SK-N-SH (cell line): ENCODE results near the gene SLF2. TPM values are rescaled to one million over a fixed set of nuclear protein-coding genes. Genes with fewer than 3 reads are reported as not detected.

Experiments used
- CTCF ChIA-PET: fragments of 300-600, 350-600 bp; formaldehyde crosslinking; extraction: SDS; loops from one replicate; lab custom pipeline; 2021; lab: Yijun Ruan, JAX
- POLR2A ChIA-PET: fragments of 350-600 bp; sonication (Branson Sonifier 250); formaldehyde crosslinking; extraction: SDS; loops from one replicate; lab custom pipeline; 2020; ENCODE audit warnings: antibody characterized with exemption, inconsistent platforms; lab: Yijun Ruan, JAX
- DNase-seq: peaks from one replicate; pipeline ENCODE4 v3.0.0; 2012
- H2AFZ ChIP-seq: fragments of 200-600 bp; sonication (generic); 2 replicates; pipeline ENCODE4 v1.8.1; 2016; ENCODE audit warnings: antibody characterized with exemption, mild to moderate bottlenecking, low read depth
- H3F3A ChIP-seq: fragments of 200-600 bp; sonication (generic); replicated peaks from 2 replicates; pipeline ENCODE3; 2016; ENCODE audit warnings: antibody characterized with exemption, mild to moderate bottlenecking; ENCODE audit not compliant: insufficient read depth
- H3K27ac ChIP-seq, 2 experiments: fragments of 200-500 bp in 1 of 2; fragments of 200-600 bp in 1 of 2; sonication (Bioruptor generic) in 1 of 2; sonication (generic), shearing (Covaris generic) in 1 of 2; 2 replicates each; pipeline versions ENCODE4 v1.5.1 to v1.6.1; 2014 to 2016; ENCODE audit warnings: low read depth in 2 of 2, inconsistent platforms in 1 of 2, low read length in 1 of 2, mild to moderate bottlenecking in 1 of 2, mixed read lengths in 1 of 2
- H3K27me3 ChIP-seq: fragments of 200-600 bp; sonication (generic), shearing (Covaris generic); 2 replicates; pipeline ENCODE4 v1.6.1; 2016; ENCODE audit warnings: mixed run types; ENCODE audit not compliant: insufficient read depth
- H3K36me3 ChIP-seq, 2 experiments: fragments of 200-500 bp in 1 of 2; fragments of 200-600 bp in 1 of 2; sonication (Bioruptor generic) in 1 of 2; sonication (generic) in 1 of 2; replicated peaks in 1 of 2; 2 replicates each; pipeline versions ENCODE3 to v1.5.1; 2014 to 2016; ENCODE audit warnings: low read length in 1 of 2, mild to moderate bottlenecking in 1 of 2; ENCODE audit not compliant: insufficient read depth in 2 of 2, control insufficient read depth in 1 of 2
- H3K4me1 ChIP-seq, 2 experiments: fragments of 200-500 bp in 1 of 2; fragments of 200-600 bp in 1 of 2; sonication (Bioruptor generic) in 1 of 2; sonication (generic), shearing (Covaris generic) in 1 of 2; 2 replicates each; pipeline versions ENCODE4 v1.5.1 to v1.6.1; 2014 to 2016; ENCODE audit warnings: low read depth in 1 of 2, low read length in 1 of 2, mixed run types in 1 of 2; ENCODE audit not compliant: insufficient read depth in 2 of 2, control insufficient read depth in 1 of 2
- H3K4me2 ChIP-seq: fragments of 200-600 bp; sonication (generic), shearing (Covaris generic); 2 replicates; pipeline ENCODE4 v1.6.1; 2017; ENCODE audit warnings: mixed run types
- H3K4me3 ChIP-seq, 2 experiments: fragments of 200-500 bp in 1 of 2; fragments of 200-600 bp in 1 of 2; sonication (Bioruptor generic) in 1 of 2; sonication (generic), shearing (Covaris generic) in 1 of 2; 2 replicates each; pipeline versions ENCODE4 v1.5.1 to v1.8.1; 2014 to 2016; ENCODE audit warnings: low read depth in 2 of 2, inconsistent platforms in 1 of 2, low read length in 1 of 2, mild to moderate bottlenecking in 1 of 2, mixed read lengths in 1 of 2, moderate library complexity in 1 of 2
- H3K79me2 ChIP-seq: fragments of 200-600 bp; sonication (generic); 2 replicates; pipeline ENCODE4 v1.8.1; 2017; ENCODE audit warnings: mild to moderate bottlenecking; ENCODE audit not compliant: insufficient read depth
- H3K9ac ChIP-seq: fragments of 200-600 bp; sonication (generic); 2 replicates; pipeline ENCODE4 v1.6.1; 2017; ENCODE audit warnings: mixed run types
- H3K9me2 ChIP-seq: fragments of 200-600 bp; sonication (generic); 2 replicates; pipeline ENCODE4 v1.6.1; 2017; ENCODE audit warnings: mixed run types
- H3K9me3 ChIP-seq: fragments of 200-600 bp; sonication (generic); 2 replicates; pipeline ENCODE4 v1.6.1; 2017; ENCODE audit warnings: mixed run types, mild to moderate bottlenecking, moderate library complexity
- H4K20me1 ChIP-seq: fragments of 200-600 bp; sonication (generic); 2 replicates; pipeline ENCODE4 v1.6.1; 2017; ENCODE audit warnings: mild to moderate bottlenecking, mixed run types; ENCODE audit not compliant: insufficient read depth
- EZH2phosphoT487 ChIP-seq: fragments of 200-600 bp; sonication (generic); IDR thresholded peaks from 2 replicates; pipeline ENCODE4 v1.6.1; 2017; ENCODE audit warnings: low read depth, mixed run types, mild to moderate bottlenecking, antibody characterized with exemption, moderate library complexity, borderline replicate concordance
- FOXJ3 ChIP-seq: sonication (generic); formaldehyde crosslinking; IDR thresholded peaks from 2 replicates; pipeline ENCODE4 v1.5.1; 2020; ENCODE audit warnings: mild to moderate bottlenecking, missing genetic modification reagents
- MAX ChIP-seq: IDR thresholded peaks from 2 replicates; pipeline ENCODE4 v1.4.0; 2012; ENCODE audit warnings: low read depth
- MXI1 ChIP-seq: IDR thresholded peaks from 2 replicates; pipeline ENCODE4 v1.6.1; 2012; ENCODE audit warnings: mild to moderate bottlenecking, low read depth, low read length, improper control_type of control experiment
- POLR2AphosphoS5 ChIP-seq: IDR thresholded peaks from 2 replicates; pipeline ENCODE4 v1.6.1; 2012; ENCODE audit warnings: low read depth, low read length
- RAD21 ChIP-seq: IDR thresholded peaks from 2 replicates; pipeline ENCODE4 v1.6.1; 2012; ENCODE audit warnings: mild to moderate bottlenecking, low read length
- REST ChIP-seq: IDR thresholded peaks from 2 replicates; pipeline ENCODE4 v1.6.1; 2012; ENCODE audit warnings: mild to moderate bottlenecking, low read depth, low read length, moderate library complexity
- WGBS: methylation state at CpG from one replicate; pipeline ENCODE4 v1.1.6; 2017; ENCODE audit warnings: low lambda C conversion rate; 5-methylcytosine and 5-hydroxymethylcytosine counted together
- polyA plus RNA-seq, 3 experiments: library from polyadenylated mRNA; depleted of rRNA; stranded (reverse); fragments of >200 nt; gene quantifications; 2 replicates each; pipeline ENCODE4 v1.2.3, GENCODE V29; 2012
- TF ChIP-seq, protein P1 (sequence below): fragments of 150-350 bp; IDR thresholded peaks from 2 replicates; pipeline ENCODE4 v1.6.1; 2016; ENCODE audit warnings: mild to moderate bottlenecking, low read depth, low read length
- TF ChIP-seq, protein P2 (sequence below): IDR thresholded peaks from 2 replicates; pipeline ENCODE4; 2012

Gene SLF2
- polyA plus RNA-seq, 1 of the 3 experiments (the other 2 are of a cell fraction): 6.3 TPM

DNA sequence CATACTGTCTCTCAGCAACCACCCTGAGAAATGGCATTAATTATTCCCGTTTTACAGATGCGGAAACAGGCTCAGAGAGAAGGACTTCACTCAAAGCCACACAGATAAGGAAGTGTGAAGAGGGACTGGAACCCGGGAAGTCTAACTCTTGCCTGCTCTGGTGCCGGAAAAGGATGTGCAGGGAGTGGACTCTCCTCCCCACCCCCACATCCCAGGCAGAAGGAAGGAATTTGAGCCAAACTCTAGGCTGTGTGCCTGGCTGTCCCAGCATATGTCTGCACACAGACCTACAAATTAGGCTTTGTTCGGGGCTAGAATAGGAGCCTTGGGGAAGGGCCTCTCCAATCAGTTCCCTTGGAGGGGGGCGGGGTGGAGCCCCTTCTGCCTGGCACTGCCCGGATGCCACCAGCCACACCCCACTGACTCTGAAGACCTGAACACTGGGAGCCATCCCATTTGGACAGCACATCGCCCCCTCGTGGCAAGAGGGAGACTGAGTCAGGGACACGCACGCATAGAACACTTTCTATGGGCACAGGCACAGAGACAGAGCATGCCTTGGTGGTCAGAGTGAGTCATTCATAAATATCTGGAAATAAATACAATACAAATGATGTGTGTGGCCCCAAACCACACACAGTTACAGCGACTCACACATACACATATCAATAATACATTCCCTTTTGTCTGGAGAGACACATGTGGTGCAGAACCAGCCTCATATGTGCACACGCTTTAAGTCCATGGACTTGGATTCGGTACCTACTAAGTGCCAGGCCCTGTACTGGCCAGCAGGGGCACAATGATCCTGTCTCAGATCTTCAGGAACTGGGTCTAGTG, 100.0 kb downstream of the SLF2 start (continued):
- peak; percentile 77 for TF ChIP-seq RAD21
- 0 out of 2 replicates have a peak, but pooled peaks have one; percentile 32 for TF ChIP-seq REST
- TF ChIP-seq POLR2AphosphoS5: 0 out of 2 replicates have a peak, but pooled peaks have one; percentile 15
- TF ChIP-seq MAX: peak; percentile 76
- TF ChIP-seq EZH2phosphoT487: no peak

GRCh38 chr10:101013365-101013825, 100.6 kb downstream of the SLF2 start:
- CTCF ChIA-PET: interaction anchor here (0.9 to 7.2 kb wide), 15 partner anchors 16 to 392 kb away, joined by 3 to 443 read pairs (median 10); partner anchors contain the start of genes LZTS2, MRPL43, PDZD7 and SEMA4G
- Histone ChIP-seq H3K27ac (peak overlapping the region; percentile 18 to 76; a peak in 3 of 4 replicates), H3K27me3 (no peaks in the 10 kb centered on the region), H3K4me3 (no peak overlapping the region), H3K4me2 (peak overlapping the region; percentile 38), H3K79me2 (no peaks in the 10 kb centered on the region), H3F3A (peaks cover 18% of the 10 kb centered on the region), H3K9me2 (no peaks in the 10 kb centered on the region), H3K4me1 (peaks cover 8 to 22% of the 10 kb centered on the region in 2 experiments; a peak in 3 of 4 replicates), H3K36me3 (no peaks in the 10 kb centered on the region), H3K9ac (no peak overlapping the region), H2AFZ (no peak overlapping the region), H3K9me3 (no peaks in the 10 kb centered on the region), H4K20me1 (no peaks in the 10 kb centered on the region)
- DNase-seq: no peak
- 64% methylated on average over 9 of the region's 9 CpGs for WGBS
- TF ChIP-seq, protein P1, sequence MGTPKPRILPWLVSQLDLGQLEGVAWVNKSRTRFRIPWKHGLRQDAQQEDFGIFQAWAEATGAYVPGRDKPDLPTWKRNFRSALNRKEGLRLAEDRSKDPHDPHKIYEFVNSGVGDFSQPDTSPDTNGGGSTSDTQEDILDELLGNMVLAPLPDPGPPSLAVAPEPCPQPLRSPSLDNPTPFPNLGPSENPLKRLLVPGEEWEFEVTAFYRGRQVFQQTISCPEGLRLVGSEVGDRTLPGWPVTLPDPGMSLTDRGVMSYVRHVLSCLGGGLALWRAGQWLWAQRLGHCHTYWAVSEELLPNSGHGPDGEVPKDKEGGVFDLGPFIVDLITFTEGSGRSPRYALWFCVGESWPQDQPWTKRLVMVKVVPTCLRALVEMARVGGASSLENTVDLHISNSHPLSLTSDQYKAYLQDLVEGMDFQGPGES: no peak
- no peak for TF ChIP-seq MXI1
- TF ChIP-seq, protein P2, sequence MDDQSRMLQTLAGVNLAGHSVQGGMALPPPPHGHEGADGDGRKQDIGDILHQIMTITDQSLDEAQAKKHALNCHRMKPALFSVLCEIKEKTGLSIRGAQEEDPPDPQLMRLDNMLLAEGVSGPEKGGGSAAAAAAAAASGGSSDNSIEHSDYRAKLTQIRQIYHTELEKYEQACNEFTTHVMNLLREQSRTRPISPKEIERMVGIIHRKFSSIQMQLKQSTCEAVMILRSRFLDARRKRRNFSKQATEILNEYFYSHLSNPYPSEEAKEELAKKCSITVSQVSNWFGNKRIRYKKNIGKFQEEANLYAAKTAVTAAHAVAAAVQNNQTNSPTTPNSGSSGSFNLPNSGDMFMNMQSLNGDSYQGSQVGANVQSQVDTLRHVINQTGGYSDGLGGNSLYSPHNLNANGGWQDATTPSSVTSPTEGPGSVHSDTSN: no peak
- TF ChIP-seq FOXJ3: no peak
- POLR2A ChIA-PET: interaction anchor here (1.3 kb wide), 1 partner anchor 16 kb away, joined by 8 read pairs; no protein-coding TSS in a partner anchor
